Measurements from ENCODE around the gene BTK.

DNA sequence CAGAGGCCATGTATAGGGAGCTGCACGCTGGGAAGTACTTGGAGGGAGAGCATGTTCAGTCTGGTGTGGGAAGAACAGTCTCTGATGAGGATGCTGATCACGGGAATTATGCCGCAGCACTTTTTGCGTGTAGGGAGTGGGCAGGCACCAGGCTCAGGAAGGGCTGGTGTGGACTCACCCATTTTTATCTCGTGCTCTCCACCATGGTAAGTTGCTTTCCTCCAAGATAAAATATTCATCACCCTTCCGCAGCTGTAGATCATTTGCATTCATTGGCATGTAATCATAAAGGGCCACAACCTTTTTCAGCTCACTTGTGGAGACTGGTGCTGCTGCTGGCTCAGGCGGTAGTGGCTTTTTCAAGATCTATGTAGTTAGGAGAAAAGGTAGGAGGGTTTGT lies 25.6 kb downstream of the BTK start:
- TF ChIP-seq, protein P1, sequence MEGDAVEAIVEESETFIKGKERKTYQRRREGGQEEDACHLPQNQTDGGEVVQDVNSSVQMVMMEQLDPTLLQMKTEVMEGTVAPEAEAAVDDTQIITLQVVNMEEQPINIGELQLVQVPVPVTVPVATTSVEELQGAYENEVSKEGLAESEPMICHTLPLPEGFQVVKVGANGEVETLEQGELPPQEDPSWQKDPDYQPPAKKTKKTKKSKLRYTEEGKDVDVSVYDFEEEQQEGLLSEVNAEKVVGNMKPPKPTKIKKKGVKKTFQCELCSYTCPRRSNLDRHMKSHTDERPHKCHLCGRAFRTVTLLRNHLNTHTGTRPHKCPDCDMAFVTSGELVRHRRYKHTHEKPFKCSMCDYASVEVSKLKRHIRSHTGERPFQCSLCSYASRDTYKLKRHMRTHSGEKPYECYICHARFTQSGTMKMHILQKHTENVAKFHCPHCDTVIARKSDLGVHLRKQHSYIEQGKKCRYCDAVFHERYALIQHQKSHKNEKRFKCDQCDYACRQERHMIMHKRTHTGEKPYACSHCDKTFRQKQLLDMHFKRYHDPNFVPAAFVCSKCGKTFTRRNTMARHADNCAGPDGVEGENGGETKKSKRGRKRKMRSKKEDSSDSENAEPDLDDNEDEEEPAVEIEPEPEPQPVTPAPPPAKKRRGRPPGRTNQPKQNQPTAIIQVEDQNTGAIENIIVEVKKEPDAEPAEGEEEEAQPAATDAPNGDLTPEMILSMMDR (IDR thresholded peaks at IDR 0.05), result no peak
- TF ChIP-seq POLR2A (IDR thresholded peaks at IDR 0.05), result no peak
